Chondrocyte (in vitro differentiated cells): ENCODE results near the gene HBE1. TPM values are rescaled to one million over a fixed set of nuclear protein-coding genes. Genes with fewer than 3 reads are reported as not detected.
"Not testable (repeated sequence)": the region's sequence is repeated elsewhere in the genome, so short reads cannot be mapped to it uniquely, and the experiment has no call there.

Source experiments
- DNase-seq: peaks from one replicate; pipeline ENCODE4 v3.0.0; 2021; ENCODE audit warnings: mixed read lengths, low spot score
- H3K27ac Mint-ChIP-seq: one replicate; pipeline ENCODE4 v1.8.0; 2021; ENCODE audit warnings: mild to moderate bottlenecking, moderate library complexity, mixed read lengths; ENCODE audit not compliant: unreplicated experiment
- H3K27me3 Mint-ChIP-seq: 2 replicates; pipeline ENCODE4 v1.8.0; 2021; ENCODE audit warnings: low read depth, mixed read lengths
- H3K36me3 Mint-ChIP-seq: 2 replicates; pipeline ENCODE4 v1.8.0; 2021; ENCODE audit warnings: low read depth, mixed read lengths
- H3K4me1 Mint-ChIP-seq: 2 replicates; pipeline ENCODE4 v1.8.0; 2021; ENCODE audit warnings: low read depth, mild to moderate bottlenecking, mixed read lengths
- H3K4me3 Mint-ChIP-seq: one replicate; pipeline ENCODE4 v1.8.0; 2021; ENCODE audit warnings: mild to moderate bottlenecking, moderate library complexity, mixed read lengths; ENCODE audit not compliant: unreplicated experiment
- H3K9me3 Mint-ChIP-seq: 2 replicates; pipeline ENCODE4 v1.8.0; 2021; ENCODE audit warnings: low read depth, mixed read lengths
- total RNA-seq: library from RNA; stranded (reverse); gene quantifications from 3 replicates; pipeline ENCODE4 v1.2.1, GENCODE V29; 2021
- TF ChIP-seq, protein P1 (sequence below): fragments of 200-600 bp; sonication (generic); IDR thresholded peaks from 2 replicates; pipeline ENCODE4 v1.5.0; 2021; ENCODE audit warnings: antibody characterized with exemption, mild to moderate bottlenecking, moderate library complexity

The HBE1 gene
- total RNA-seq, 1 donor from 2014 or later, result not detected

DNA sequence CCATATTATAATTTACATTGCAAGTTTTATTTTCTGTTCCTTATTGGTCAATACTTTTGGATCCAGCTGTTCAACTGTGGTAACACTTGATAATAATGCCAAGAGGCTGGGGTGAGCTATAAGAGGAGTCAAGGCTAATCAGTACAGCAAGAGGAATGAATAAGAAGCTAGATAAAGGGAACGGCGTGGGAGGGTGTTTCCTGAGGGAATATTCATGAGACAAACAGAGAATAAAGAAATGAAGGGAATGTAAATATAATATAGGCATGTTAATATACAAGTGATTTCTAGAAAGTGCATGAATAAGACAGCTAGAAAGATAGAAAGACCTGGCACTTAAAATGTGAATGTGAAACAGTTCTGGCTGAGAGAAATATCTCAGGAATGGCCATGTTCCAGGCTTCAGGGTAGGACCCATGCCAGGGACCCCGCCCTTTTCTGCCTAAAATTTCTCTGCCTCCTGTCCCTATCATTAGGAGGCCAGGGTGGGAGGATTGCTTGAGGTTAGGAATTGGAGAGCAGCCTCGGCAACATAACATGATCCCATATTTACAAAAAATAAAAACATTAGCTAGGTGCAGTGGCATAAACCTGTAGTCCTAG, 28.1 kb upstream of the HBE1 start:
- H3K27me3 Mint-ChIP-seq, result peaks cover 14% of the 10 kb centered on the region

DNA sequence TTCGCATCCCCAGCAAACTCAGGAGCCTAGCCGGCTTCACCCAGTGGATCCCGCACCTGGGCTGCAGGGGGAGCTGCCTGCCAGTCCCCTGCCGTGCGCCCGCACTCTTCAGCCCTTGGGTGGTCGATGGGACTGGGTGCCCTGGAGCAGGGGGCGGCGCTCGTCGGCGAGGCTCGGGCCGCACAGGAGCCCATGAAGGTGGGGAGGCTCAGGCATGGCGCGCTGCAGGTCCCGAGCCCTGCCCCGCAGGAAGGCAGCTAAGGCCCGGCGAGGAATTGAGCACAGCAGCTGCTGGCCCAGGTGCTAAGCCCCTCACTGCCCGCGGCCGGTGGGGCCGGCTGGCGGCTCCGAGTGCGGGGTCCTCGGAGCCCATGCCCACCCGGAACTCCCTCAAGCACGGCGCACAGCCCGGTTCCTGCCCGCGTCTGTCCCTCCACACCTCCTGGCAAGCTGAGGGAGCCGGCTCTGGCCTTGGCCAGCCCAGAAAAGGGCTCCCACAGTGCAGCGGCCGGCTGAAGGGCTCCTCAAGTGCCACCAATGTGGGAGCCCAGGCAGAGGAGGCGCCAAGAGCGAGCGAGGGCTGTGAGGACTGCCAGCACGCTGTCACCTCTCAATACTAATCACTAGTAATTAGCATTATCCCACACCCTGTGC, 24.7 kb upstream of the HBE1 start:
- not testable (repeated sequence) for H3K4me1 Mint-ChIP-seq, H3K27ac Mint-ChIP-seq, DNase-seq, H3K4me3 Mint-ChIP-seq, H3K36me3 Mint-ChIP-seq, H3K9me3 Mint-ChIP-seq
- peaks cover 11% of the 10 kb centered on the region for H3K27me3 Mint-ChIP-seq

More for the DNA sequence above, 28.1 kb upstream of the HBE1 start:
- H3K4me3 Mint-ChIP-seq, result no peak overlapping the region
- no peak for DNase-seq
- TF ChIP-seq, protein P1, sequence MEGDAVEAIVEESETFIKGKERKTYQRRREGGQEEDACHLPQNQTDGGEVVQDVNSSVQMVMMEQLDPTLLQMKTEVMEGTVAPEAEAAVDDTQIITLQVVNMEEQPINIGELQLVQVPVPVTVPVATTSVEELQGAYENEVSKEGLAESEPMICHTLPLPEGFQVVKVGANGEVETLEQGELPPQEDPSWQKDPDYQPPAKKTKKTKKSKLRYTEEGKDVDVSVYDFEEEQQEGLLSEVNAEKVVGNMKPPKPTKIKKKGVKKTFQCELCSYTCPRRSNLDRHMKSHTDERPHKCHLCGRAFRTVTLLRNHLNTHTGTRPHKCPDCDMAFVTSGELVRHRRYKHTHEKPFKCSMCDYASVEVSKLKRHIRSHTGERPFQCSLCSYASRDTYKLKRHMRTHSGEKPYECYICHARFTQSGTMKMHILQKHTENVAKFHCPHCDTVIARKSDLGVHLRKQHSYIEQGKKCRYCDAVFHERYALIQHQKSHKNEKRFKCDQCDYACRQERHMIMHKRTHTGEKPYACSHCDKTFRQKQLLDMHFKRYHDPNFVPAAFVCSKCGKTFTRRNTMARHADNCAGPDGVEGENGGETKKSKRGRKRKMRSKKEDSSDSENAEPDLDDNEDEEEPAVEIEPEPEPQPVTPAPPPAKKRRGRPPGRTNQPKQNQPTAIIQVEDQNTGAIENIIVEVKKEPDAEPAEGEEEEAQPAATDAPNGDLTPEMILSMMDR, result no peak
- H3K4me1 Mint-ChIP-seq, result no peaks in the 10 kb centered on the region
- no peaks in the 10 kb centered on the region for H3K36me3 Mint-ChIP-seq
- H3K27ac Mint-ChIP-seq, result no peak overlapping the region
- peaks cover 2% of the 10 kb centered on the region for H3K9me3 Mint-ChIP-seq

DNA sequence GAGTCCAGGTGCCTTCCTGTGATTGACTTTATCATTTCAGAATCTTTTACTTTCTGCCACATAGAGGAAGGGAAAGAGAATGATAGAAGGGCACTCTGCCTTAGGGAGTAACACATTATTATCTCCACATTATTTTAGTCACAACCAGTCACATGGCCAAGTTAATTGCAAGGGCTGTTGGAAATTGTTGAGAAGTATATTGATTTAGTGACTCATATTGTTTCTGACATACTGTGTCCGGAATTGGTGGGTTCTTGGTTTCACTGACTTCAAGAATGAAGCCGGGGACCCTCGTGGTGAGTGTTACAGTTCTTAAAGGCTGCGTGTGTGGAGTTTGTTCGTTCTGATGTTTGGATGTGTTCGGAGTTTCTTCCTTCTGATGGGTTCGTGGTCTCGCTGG, 23.3 kb upstream of the HBE1 start:
- Mint-ChIP-seq H3K4me3 (no peak overlapping the region), H3K36me3 (no peaks in the 10 kb centered on the region), H3K27ac (no peak overlapping the region), H3K27me3 (peaks cover 11% of the 10 kb centered on the region), H3K9me3 (no peaks in the 10 kb centered on the region), H3K4me1 (no peaks in the 10 kb centered on the region)
- no peak for DNase-seq
- TF ChIP-seq, protein P1, result no peak

DNA sequence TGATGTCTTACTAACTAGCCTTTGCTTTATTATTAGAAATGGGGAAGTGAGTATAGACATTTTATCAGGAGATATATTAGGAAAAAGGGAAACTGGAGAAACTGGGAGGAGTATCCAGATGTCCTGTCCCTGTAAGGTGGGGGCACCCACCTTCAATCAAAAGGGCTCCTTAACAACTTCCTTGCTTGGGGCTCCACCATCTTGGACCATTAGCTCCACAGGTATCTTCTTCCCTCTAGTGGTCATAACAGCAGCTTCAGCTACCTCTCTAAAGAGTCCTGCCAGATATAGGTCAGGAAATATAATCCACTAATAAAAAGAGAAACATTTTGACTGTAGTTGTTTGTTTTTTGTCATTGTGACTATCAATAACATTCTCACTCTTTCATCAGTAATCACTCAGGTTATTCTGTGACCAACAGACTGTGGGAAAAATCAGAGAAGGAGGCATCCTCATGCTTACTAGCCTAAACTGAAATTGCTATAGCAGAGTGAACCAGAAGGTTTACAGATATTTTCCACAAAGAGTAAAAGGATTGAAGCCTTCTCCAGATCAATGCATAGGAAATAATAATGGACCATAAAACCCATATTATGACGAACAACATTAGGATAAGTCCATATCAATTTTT, 21.6 kb upstream of the HBE1 start:
- H3K27me3 Mint-ChIP-seq, result peaks cover 2% of the 10 kb centered on the region
- no peak for DNase-seq
- no peak overlapping the region for H3K27ac Mint-ChIP-seq
- H3K4me1 Mint-ChIP-seq, result no peaks in the 10 kb centered on the region
- no peaks in the 10 kb centered on the region for H3K9me3 Mint-ChIP-seq
- TF ChIP-seq, protein P1, result peak; percentile 72
- no peaks in the 10 kb centered on the region for H3K36me3 Mint-ChIP-seq
- H3K4me3 Mint-ChIP-seq, result no peak overlapping the region

DNA sequence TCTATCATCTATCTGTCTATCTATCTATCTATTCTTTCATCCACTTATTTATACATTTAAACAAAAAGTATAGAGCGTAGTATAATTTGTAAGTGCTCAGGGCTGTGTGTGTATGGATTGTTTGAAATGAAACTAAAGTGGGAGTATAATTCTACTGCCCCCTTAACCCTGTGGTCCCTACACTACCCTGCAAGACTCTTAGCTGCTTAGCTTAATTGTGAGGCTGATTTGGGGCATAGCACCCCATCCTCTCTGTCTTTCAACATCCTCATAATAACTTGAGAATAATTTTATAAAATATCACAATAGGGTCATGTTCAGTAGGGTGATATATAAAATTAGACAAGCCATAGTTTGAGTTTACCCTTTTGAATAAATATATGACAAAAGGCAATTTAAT, 20.4 kb upstream of the HBE1 start:
- no peaks in the 10 kb centered on the region for H3K4me1 Mint-ChIP-seq
- TF ChIP-seq, protein P1, result no peak
- no peaks in the 10 kb centered on the region for H3K36me3 Mint-ChIP-seq
- no peaks in the 10 kb centered on the region for H3K9me3 Mint-ChIP-seq
- H3K27me3 Mint-ChIP-seq, result no peaks in the 10 kb centered on the region
- H3K4me3 Mint-ChIP-seq, result no peak overlapping the region
- DNase-seq, result no peak
- no peak overlapping the region for H3K27ac Mint-ChIP-seq
